ENCODE measurements around the gene WBP1L. TPM values are rescaled to one million over a fixed set of nuclear protein-coding genes. Genes with fewer than 3 reads are reported as not detected.
A peak's percentile ranks its signal among the peaks of the same experiment; 100 is the strongest.

Gene WBP1L
- total RNA-seq, 1 donor from 2014 or later: 30.7 TPM

- Mint-ChIP-seq H3K4me3 (ENCODE audit: low read depth) (no peak overlapping the region), H3K27ac (no peak overlapping the region), H3K4me1 (ENCODE audit: low read depth) (peaks cover 5% of the 10 kb centered on the region), H3K36me3 (ENCODE audit: insufficient read depth) (peaks cover 15% of the 10 kb centered on the region), H3K27me3 (no peaks in the 10 kb centered on the region), H3K9me3 (ENCODE audit: low read depth) (no peaks in the 10 kb centered on the region)
- DNase-seq (ENCODE audit: low spot score, unreplicated experiment): no peak
- TF ChIP-seq CTCF (IDR thresholded peaks at IDR 0.05; ENCODE audit: unreplicated experiment): no peak
These were observed 41.0 kb upstream of the WBP1L start for GRCh38 chr10:102702742-102703141.

DNA sequence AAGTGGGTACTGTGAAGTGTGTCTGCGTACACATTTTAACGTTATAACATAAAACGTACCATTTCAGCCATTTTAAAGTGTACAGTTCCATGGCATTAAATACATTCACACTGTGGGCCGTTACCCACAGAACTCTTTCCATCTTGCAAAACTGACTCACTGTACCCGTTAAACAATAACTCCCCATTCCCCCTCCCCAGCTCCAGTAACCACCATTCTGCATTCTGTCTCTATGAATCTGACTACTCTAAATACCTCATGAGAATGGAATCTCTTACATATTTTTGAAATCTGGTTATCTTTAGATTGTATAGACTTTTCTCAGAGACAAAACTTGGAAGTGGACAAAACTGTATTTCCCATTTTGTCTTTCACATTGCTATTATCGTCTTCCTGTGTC, 38.8 kb upstream of the WBP1L start:
- DNase-seq (ENCODE audit: low spot score, unreplicated experiment): no peak
- Mint-ChIP-seq H3K27ac (no peak overlapping the region), H3K4me3 (ENCODE audit: low read depth) (no peak overlapping the region), H3K36me3 (ENCODE audit: insufficient read depth) (peaks cover 5% of the 10 kb centered on the region), H3K9me3 (ENCODE audit: low read depth) (no peaks in the 10 kb centered on the region), H3K27me3 (no peaks in the 10 kb centered on the region), H3K4me1 (ENCODE audit: low read depth) (peaks cover 5% of the 10 kb centered on the region)
- no peak for TF ChIP-seq CTCF (IDR thresholded peaks at IDR 0.05; ENCODE audit: unreplicated experiment)

- H3K4me3 Mint-ChIP-seq (ENCODE audit: low read depth): no peak overlapping the region
- TF ChIP-seq CTCF (IDR thresholded peaks at IDR 0.05; ENCODE audit: unreplicated experiment): no peak
- no peak for DNase-seq (ENCODE audit: low spot score, unreplicated experiment)
- H3K27ac Mint-ChIP-seq: no peak overlapping the region
- peaks cover 5% of the 10 kb centered on the region for H3K4me1 Mint-ChIP-seq (ENCODE audit: low read depth)
- no peaks in the 10 kb centered on the region for H3K27me3 Mint-ChIP-seq
- H3K36me3 Mint-ChIP-seq (ENCODE audit: insufficient read depth): peaks cover 5% of the 10 kb centered on the region
- no peaks in the 10 kb centered on the region for H3K9me3 Mint-ChIP-seq (ENCODE audit: low read depth)
These were observed 38.2 kb upstream of the WBP1L start for GRCh38 chr10:102705531-102705930.

GRCh38 chr10:102710609-102711008, 33.1 kb upstream of the WBP1L start:
- H3K9me3 Mint-ChIP-seq (ENCODE audit: low read depth): no peaks in the 10 kb centered on the region
- no peaks in the 10 kb centered on the region for H3K36me3 Mint-ChIP-seq (ENCODE audit: insufficient read depth)
- TF ChIP-seq CTCF (IDR thresholded peaks at IDR 0.05; ENCODE audit: unreplicated experiment): no peak
- H3K27ac Mint-ChIP-seq: no peak overlapping the region
- DNase-seq (ENCODE audit: low spot score, unreplicated experiment): no peak
- no peaks in the 10 kb centered on the region for H3K27me3 Mint-ChIP-seq
- peaks cover 23% of the 10 kb centered on the region for H3K4me1 Mint-ChIP-seq (ENCODE audit: low read depth)
- H3K4me3 Mint-ChIP-seq (ENCODE audit: low read depth): no peak overlapping the region

- Mint-ChIP-seq H3K9me3 (ENCODE audit: low read depth) (no peaks in the 10 kb centered on the region), H3K4me3 (ENCODE audit: low read depth) (peak overlapping the region; percentile 7), H3K36me3 (ENCODE audit: insufficient read depth) (no peaks in the 10 kb centered on the region), H3K27ac (no peak overlapping the region), H3K4me1 (ENCODE audit: low read depth) (peaks cover 27% of the 10 kb centered on the region), H3K27me3 (no peaks in the 10 kb centered on the region)
- TF ChIP-seq CTCF (IDR thresholded peaks at IDR 0.05; ENCODE audit: unreplicated experiment): no peak
- no peak for DNase-seq (ENCODE audit: low spot score, unreplicated experiment)
These were observed 31.7 kb upstream of the WBP1L start for GRCh38 chr10:102712089-102712488.
